Activated CD8-positive, alpha-beta memory T cell treated with anti-CD3 and anti-CD28 coated beads, Interleukin-2, amount 50 U/mL, for 1 hour (primary cell): ENCODE measurements around the gene TUBB2A.

Experiments
- DNase-seq: peaks from one replicate; pipeline ENCODE4 v3.0.0-alpha.2; 2020; ENCODE audit errors: extremely low read depth

The TUBB2A gene

DNA sequence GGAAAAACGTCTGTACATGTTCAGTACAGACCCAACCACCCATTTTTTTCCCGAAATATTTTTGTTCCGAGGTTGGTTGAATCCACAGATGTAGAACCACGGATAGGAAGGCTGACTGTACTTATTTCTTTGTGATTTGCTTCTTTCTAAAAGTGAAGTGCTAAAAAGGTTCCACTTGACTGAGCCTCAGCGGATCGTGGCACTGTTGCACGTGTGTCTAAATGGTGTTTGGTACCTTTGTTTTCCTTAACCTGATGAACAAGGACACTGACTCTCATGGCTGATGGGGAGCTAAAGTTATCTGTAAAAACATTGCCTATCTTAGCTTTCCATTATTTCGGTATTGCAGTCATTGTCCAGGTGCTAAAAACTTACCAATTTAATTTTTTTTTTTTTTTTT is 32.7 kb downstream of the TUBB2A start:
- no peak for DNase-seq

- DNase-seq: no peak
Observed at GRCh38 chr6:3122823-3123182, 34.5 kb downstream of the TUBB2A start.

GRCh38 chr6:3120765-3121089 is 36.6 kb downstream of the TUBB2A start:
- no peak for DNase-seq

DNA sequence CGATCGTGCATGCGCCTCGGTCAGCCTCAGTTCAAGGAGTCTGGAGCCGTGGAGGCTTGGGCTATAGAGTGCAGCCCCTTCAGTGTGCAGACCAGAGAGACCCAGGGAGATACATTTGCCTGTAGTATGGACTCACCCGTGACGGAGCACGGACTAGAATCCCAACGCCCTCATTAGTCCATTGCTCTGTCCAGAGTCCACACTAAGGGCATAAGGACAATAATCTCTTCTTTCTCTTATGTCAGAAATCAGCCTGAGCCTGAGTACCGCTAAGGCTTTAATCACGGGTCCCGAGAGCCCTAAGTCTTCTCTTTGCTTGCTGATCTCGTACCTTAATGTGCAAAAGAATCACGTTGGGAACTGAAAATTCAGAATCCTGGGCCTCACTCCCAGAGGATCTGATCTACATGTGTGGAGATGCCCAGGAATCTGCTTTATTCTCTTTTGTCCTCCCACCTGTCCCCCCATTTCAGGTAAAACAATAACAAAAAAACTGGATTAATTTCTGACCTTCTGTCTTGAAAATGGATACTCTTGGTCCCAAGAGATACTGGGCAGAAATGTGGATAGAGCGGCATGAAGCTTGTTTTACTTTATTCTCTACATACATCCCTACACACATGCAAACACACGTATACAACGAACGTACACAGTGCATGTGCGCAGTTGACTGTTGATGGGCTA is 38.2 kb downstream of the TUBB2A start:
- DNase-seq: no peak

DNA sequence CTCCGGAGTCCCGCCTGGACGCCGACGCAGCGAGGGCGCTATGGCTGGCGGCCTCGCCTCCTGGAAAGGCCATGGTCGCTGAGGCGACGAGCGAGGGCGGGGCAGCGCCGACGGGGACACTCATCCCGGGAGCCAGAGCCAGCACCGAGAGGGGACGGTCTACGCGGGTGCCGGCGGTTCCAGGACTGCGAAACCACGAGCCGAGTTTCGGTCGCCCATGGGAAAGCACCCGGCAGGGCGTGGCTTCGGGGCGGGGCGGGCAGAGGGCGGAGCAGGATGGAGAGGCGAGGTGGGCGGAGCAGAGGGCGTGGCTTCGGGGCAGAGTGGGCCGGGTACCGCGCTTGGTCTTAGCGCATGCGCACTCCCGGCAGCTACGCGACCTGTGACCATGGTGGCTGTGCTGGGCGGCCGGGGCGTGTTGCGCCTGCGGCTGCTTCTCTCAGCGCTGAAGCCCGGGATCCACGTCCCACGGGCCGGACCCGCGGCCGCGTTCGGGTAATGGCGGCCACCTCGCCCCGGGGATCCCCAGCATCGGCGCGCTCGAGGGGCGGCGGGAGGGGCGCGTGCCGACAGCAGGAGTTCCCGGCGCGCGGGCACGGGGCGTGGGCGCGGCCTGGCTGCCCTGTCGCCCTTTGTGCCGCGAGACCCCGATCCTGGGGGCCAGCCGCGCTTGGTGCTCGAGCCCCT is 38.8 kb downstream of the TUBB2A start, which contains the start of gene BPHL:
Gene BPHL, plus strand, starts transcription at position 359 of the 687 bp plus-strand sequence. Its CDS starts 30 bp downstream, at position 389.
- DNase-seq: peak; percentile 97

GRCh38 chr6:3117912-3118352 is 39.4 kb downstream of the TUBB2A start:
- no peak for DNase-seq

DNA sequence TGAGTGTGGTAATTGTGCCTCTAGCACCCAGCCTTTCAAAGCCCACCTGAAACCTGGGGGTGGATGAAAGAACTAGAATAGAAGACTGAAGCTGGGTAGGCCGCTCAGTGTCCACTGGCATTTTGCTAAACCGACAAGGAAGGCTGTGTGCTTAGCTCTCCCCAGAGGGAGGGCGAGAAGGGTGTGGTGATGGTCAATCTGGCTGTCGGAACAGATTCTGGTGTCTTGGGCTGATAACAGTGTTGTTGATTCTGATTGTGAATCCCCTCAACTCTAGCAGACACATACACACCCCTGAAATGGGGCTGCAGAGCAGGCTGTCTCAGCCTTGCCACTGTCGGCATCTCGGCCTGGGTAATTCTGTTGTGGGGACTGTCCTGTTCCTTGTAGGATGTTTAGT is 43.0 kb downstream of the TUBB2A start:
- DNase-seq: no peak

- no peak for DNase-seq
Observed at GRCh38 chr6:3109761-3110160, 47.6 kb downstream of the TUBB2A start.

- no peak for DNase-seq
Observed at GRCh38 chr6:3108746-3109414, 48.5 kb downstream of the TUBB2A start.
